ENCODE data around the gene SESN1. TPM values are rescaled to one million over a fixed set of nuclear protein-coding genes. Genes with fewer than 3 reads are reported as not detected.

Gene SESN1
- total RNA-seq, 4 donors from 2014 or later = 50.7 to 80.9 (median 61.8) TPM

- Histone ChIP-seq H3K36me3 (no peaks in the 10 kb centered on the region), H3K27ac (replicated peaks in 1 of 4) (peak overlapping the region in 3 of 4 donors; percentile 23 to 70 (median 66)), H3K9me3 (no peaks in the 10 kb centered on the region), H3K4me3 (no peak overlapping the region), H3K27me3 (no peaks in the 10 kb centered on the region), H3K4me1 (peaks cover 32 to 90% (median 73%) of the 10 kb centered on the region in 4 donors)
- 83% methylated on average over 4 of the region's 4 CpGs for WGBS
- TF ChIP-seq CTCF (IDR thresholded peaks at IDR 0.05) = no peak
- TF ChIP-seq POLR2A (IDR thresholded peaks at IDR 0.05; ENCODE audit: low read depth) = no peak
- no peak for TF ChIP-seq POLR2AphosphoS5 (IDR thresholded peaks at IDR 0.05)
- no peak for TF ChIP-seq EP300 (IDR thresholded peaks at IDR 0.05)
- intact Hi-C loops (cut with DNase I) = loop anchor here (10.0 kb wide), 1 partner anchor 118 kb away; no protein-coding TSS in a partner anchor
- no peak for DNase-seq (ENCODE audit: extremely low spot score)
These were observed 31.8 kb downstream of the SESN1 start for GRCh38 chr6:109062767-109063352.

- no peak for DNase-seq (ENCODE audit: extremely low spot score)
- H3K4me3 ChIP-seq = no peak overlapping the region
- no peaks in the 10 kb centered on the region for H3K36me3 ChIP-seq
- intact Hi-C loops (cut with DNase I) = loop anchor here (10.0 kb wide), 1 partner anchor 117 kb away; no protein-coding TSS in a partner anchor
- WGBS = 63% methylated on average over 5 of the region's 5 CpGs
- TF ChIP-seq POLR2AphosphoS5 (IDR thresholded peaks at IDR 0.05) (peak in 1 of 2 donors; percentile 52), CTCF (IDR thresholded peaks at IDR 0.05) (no peak)
- H3K9me3 ChIP-seq = no peaks in the 10 kb centered on the region
- H3K4me1 ChIP-seq = peaks cover 36 to 91% (median 76%) of the 10 kb centered on the region in 4 donors
- no peaks in the 10 kb centered on the region for H3K27me3 ChIP-seq
- peak overlapping the region; percentile 23 to 70 (median 57) for H3K27ac ChIP-seq (replicated peaks in 1 of 4)
These were observed 32.4 kb downstream of the SESN1 start for GRCh38 chr6:109062216-109062615.

GRCh38 chr6:109060571-109060970 is 34.1 kb downstream of the SESN1 start:
- no peak for DNase-seq (ENCODE audit: extremely low spot score)
- TF ChIP-seq POLR2AphosphoS5 (IDR thresholded peaks at IDR 0.05) (no peak), EP300 (IDR thresholded peaks at IDR 0.05) (no peak), POLR2A (IDR thresholded peaks at IDR 0.05; ENCODE audit: low read depth) (no peak), CTCF (IDR thresholded peaks at IDR 0.05) (no peak)
- Histone ChIP-seq H3K4me1 (peaks cover 44 to 96% (median 82%) of the 10 kb centered on the region in 4 donors), H3K27ac (replicated peaks in 1 of 4) (peak overlapping the region; percentile 54 to 69 (median 65)), H3K27me3 (no peaks in the 10 kb centered on the region), H3K36me3 (no peaks in the 10 kb centered on the region), H3K9me3 (no peaks in the 10 kb centered on the region), H3K4me3 (no peak overlapping the region)
- WGBS = 49% methylated on average over 2 of the region's 2 CpGs
- intact Hi-C loops (cut with DNase I) = loop anchor here (10.0 kb wide), 1 partner anchor 116 kb away; no protein-coding TSS in a partner anchor

- 47% methylated on average over 4 of the region's 4 CpGs for WGBS
- H3K36me3 ChIP-seq = no peaks in the 10 kb centered on the region
- H3K9me3 ChIP-seq = no peaks in the 10 kb centered on the region
- H3K27ac ChIP-seq (replicated peaks in 1 of 4) = peak overlapping the region; percentile 54 to 69 (median 65)
- H3K4me3 ChIP-seq = peak overlapping the region in 1 of 4 donors; percentile 3
- no peaks in the 10 kb centered on the region for H3K27me3 ChIP-seq
- TF ChIP-seq CTCF (IDR thresholded peaks at IDR 0.05) (peak in 1 of 3 experiments; percentile 45), POLR2A (IDR thresholded peaks at IDR 0.05; ENCODE audit: low read depth) (no peak), POLR2AphosphoS5 (IDR thresholded peaks at IDR 0.05) (peak in 1 of 2 donors; percentile 11), EP300 (IDR thresholded peaks at IDR 0.05) (no peak)
- H3K4me1 ChIP-seq = peaks cover 44 to 96% (median 79%) of the 10 kb centered on the region in 4 donors
- no peak for DNase-seq (ENCODE audit: extremely low spot score)
- intact Hi-C loops (cut with DNase I) = loop anchor here (5.0 to 10.0 kb wide), 2 partner anchors 47 to 115 kb away; no protein-coding TSS in a partner anchor
These were observed 35.0 kb downstream of the SESN1 start for GRCh38 chr6:109059571-109060021.

Data from esophagus muscularis mucosa (tissue), 4 donors.